ENCODE results near the gene CYP2R1. TPM values are rescaled to one million over a fixed set of nuclear protein-coding genes. Genes with fewer than 3 reads are reported as not detected.

CYP2R1 gene
- total RNA-seq, 2 donors from 2014 or later: 21.1 to 26.6 TPM

- peak overlapping the region; percentile 30 to 38 for H3K4me3 ChIP-seq
- no peaks in the 10 kb centered on the region for H3K27me3 ChIP-seq (replicated peaks; ENCODE audit: insufficient read depth)
- intact Hi-C loops (cut with DNase I): loop anchor here (5.0 to 10.0 kb wide), 2 partner anchors 169 to 368 kb away; partner anchors contain the start of gene CALCB
- no peaks in the 10 kb centered on the region for H3K9me3 ChIP-seq
- TF ChIP-seq CTCF (IDR thresholded peaks at IDR 0.05) (no peak), POLR2AphosphoS5 (IDR thresholded peaks at IDR 0.05) (no peak), POLR2A (IDR thresholded peaks at IDR 0.05) (no peak)
- peaks cover 4% of the 10 kb centered on the region for H3K4me1 ChIP-seq (replicated peaks)
- peak; percentile 19 for DNase-seq (ENCODE audit: low spot score)
- no peak overlapping the region for H3K27ac ChIP-seq
- no peaks in the 10 kb centered on the region for H3K36me3 ChIP-seq
- 17% methylated on average over 58 of the region's 58 CpGs for WGBS
Measured at GRCh38 chr11:14905104-14906033, 13.3 kb upstream of the CYP2R1 start.

GRCh38 chr11:14904745-14905103 lies 12.7 kb upstream of the CYP2R1 start:
- Histone ChIP-seq H3K27me3 (replicated peaks; ENCODE audit: insufficient read depth) (no peaks in the 10 kb centered on the region), H3K27ac (no peak overlapping the region), H3K4me1 (replicated peaks) (peaks cover 4% of the 10 kb centered on the region), H3K4me3 (peak overlapping the region; percentile 30 to 38), H3K9me3 (no peaks in the 10 kb centered on the region), H3K36me3 (no peaks in the 10 kb centered on the region)
- peak; percentile 55 for DNase-seq (ENCODE audit: low spot score)
- 13% methylated on average over 26 of the region's 26 CpGs for WGBS
- TF ChIP-seq POLR2AphosphoS5 (IDR thresholded peaks at IDR 0.05): no peak
- no peak for TF ChIP-seq POLR2A (IDR thresholded peaks at IDR 0.05)
- peak; percentile 70 to 90 (median 78) for TF ChIP-seq CTCF (IDR thresholded peaks at IDR 0.05)
- intact Hi-C loops (cut with DNase I): loop anchor here (5.0 to 10.0 kb wide), 2 partner anchors 170 to 367 kb away; partner anchors contain the start of gene CALCB

GRCh38 chr11:14902650-14903350 lies 10.8 kb upstream of the CYP2R1 start:
- H3K4me3 ChIP-seq: no peak overlapping the region
- DNase-seq (ENCODE audit: low spot score): no peak
- H3K27me3 ChIP-seq (replicated peaks; ENCODE audit: insufficient read depth): no peaks in the 10 kb centered on the region
- no peak overlapping the region for H3K27ac ChIP-seq
- H3K4me1 ChIP-seq (replicated peaks): peaks cover 4% of the 10 kb centered on the region
- 20% methylated on average over 1 of the region's 1 CpG for WGBS
- intact Hi-C loops (cut with DNase I): loop anchor here (10.0 kb wide), 1 partner anchor 172 kb away; the partner anchor contains the start of gene CALCB
- H3K9me3 ChIP-seq: no peaks in the 10 kb centered on the region
- no peaks in the 10 kb centered on the region for H3K36me3 ChIP-seq
- no peak for TF ChIP-seq POLR2AphosphoS5 (IDR thresholded peaks at IDR 0.05)
- TF ChIP-seq POLR2A (IDR thresholded peaks at IDR 0.05): no peak
- no peak for TF ChIP-seq CTCF (IDR thresholded peaks at IDR 0.05)

GRCh38 chr11:14898906-14899305 lies 6.9 kb upstream of the CYP2R1 start:
- Histone ChIP-seq H3K4me1 (replicated peaks) (no peaks in the 10 kb centered on the region), H3K9me3 (no peaks in the 10 kb centered on the region), H3K27me3 (replicated peaks; ENCODE audit: insufficient read depth) (no peaks in the 10 kb centered on the region), H3K4me3 (no peak overlapping the region), H3K27ac (no peak overlapping the region), H3K36me3 (no peaks in the 10 kb centered on the region)
- TF ChIP-seq CTCF (IDR thresholded peaks at IDR 0.05): no peak
- no peak for TF ChIP-seq POLR2A (IDR thresholded peaks at IDR 0.05)
- no peak for TF ChIP-seq POLR2AphosphoS5 (IDR thresholded peaks at IDR 0.05)
- WGBS: 85% methylated on average over 2 of the region's 2 CpGs
- no peak for DNase-seq (ENCODE audit: low spot score)
- intact Hi-C loops (cut with DNase I): loop anchor here (10.0 kb wide), 1 partner anchor 254 kb away; the partner anchor contains the start of gene PDE3B

All from prostate gland (tissue), 2 donors.